GM12891 (cell line): ENCODE results near the gene WBP2NL.
A peak's percentile ranks its signal among the peaks of the same experiment; 100 is the strongest.

ENCODE experiments used
- DNase-seq: peaks from one replicate; pipeline ENCODE4 v3.0.0; 2011; ENCODE audit warnings: low spot score; ENCODE audit not compliant: insufficient read length
- FAIRE-seq: peaks from 2 replicates; lab custom pipeline; 2011; peaks lifted over from hg19 to GRCh38; lab: Jason Lieb, UNC
- PAX5 ChIP-seq: IDR thresholded peaks from 2 replicates; pipeline ENCODE4 v1.6.1; 2011; ENCODE audit warnings: low read length, moderate library complexity, mild to moderate bottlenecking; ENCODE audit not compliant: insufficient read depth, severe bottlenecking
- POLR2A ChIP-seq: IDR thresholded peaks from 2 replicates; pipeline ENCODE4 v1.6.1; 2011; ENCODE audit warnings: low read depth, low read length, control low read depth
- POLR2AphosphoS5 ChIP-seq: IDR thresholded peaks from 2 replicates; pipeline ENCODE4 v1.6.1; 2011; ENCODE audit warnings: low read depth, low read length, control low read depth
- POU2F2 ChIP-seq: IDR thresholded peaks from 2 replicates; pipeline ENCODE4 v1.6.1; 2011; ENCODE audit warnings: low read depth, mild to moderate bottlenecking, control low read depth, low read length, moderate library complexity
- SPI1 ChIP-seq: IDR thresholded peaks from 2 replicates; pipeline ENCODE4 v1.6.1; 2011; ENCODE audit warnings: low read depth, low read length, control low read depth
- TAF1 ChIP-seq: IDR thresholded peaks from 2 replicates; pipeline ENCODE4 v1.6.1; 2011; ENCODE audit warnings: low read depth, low read length, control low read depth

WBP2NL gene

GRCh38 chr22:42000466-42000865 is 1.9 kb downstream of the WBP2NL start:
- DNase-seq, result no peak
- TF ChIP-seq POLR2AphosphoS5 (no peak), TAF1 (no peak), SPI1 (no peak), POLR2A (no peak), POU2F2 (no peak), PAX5 (no peak)
- no peak for FAIRE-seq

- TF ChIP-seq PAX5, result no peak
- no peak for TF ChIP-seq POLR2A
- no peak for TF ChIP-seq POLR2AphosphoS5
- no peak for TF ChIP-seq SPI1
- no peak for TF ChIP-seq TAF1
- TF ChIP-seq POU2F2, result no peak
- FAIRE-seq (no peak), DNase-seq (no peak)
These were observed 2.5 kb downstream of the WBP2NL start for GRCh38 chr22:42001121-42001520.

GRCh38 chr22:42001706-42002105 is 3.1 kb downstream of the WBP2NL start:
- no peak for DNase-seq
- no peak for TF ChIP-seq SPI1
- no peak for TF ChIP-seq TAF1
- TF ChIP-seq POU2F2, result no peak
- TF ChIP-seq POLR2A, result no peak
- no peak for TF ChIP-seq POLR2AphosphoS5
- no peak for TF ChIP-seq PAX5
- FAIRE-seq, result no peak

- TF ChIP-seq TAF1 (no peak), SPI1 (no peak), POLR2AphosphoS5 (no peak), POU2F2 (no peak), POLR2A (no peak), PAX5 (no peak)
- no peak for DNase-seq
- FAIRE-seq, result no peak
These were observed 9.3 kb downstream of the WBP2NL start for GRCh38 chr22:42007922-42008321.

GRCh38 chr22:42010778-42011177 is 12.2 kb downstream of the WBP2NL start:
- no peak for FAIRE-seq
- TF ChIP-seq POLR2A, result no peak
- TF ChIP-seq POLR2AphosphoS5, result no peak
- TF ChIP-seq TAF1, result no peak
- no peak for TF ChIP-seq SPI1
- no peak for TF ChIP-seq POU2F2
- TF ChIP-seq PAX5, result no peak
- no peak for DNase-seq

- TF ChIP-seq TAF1, result no peak
- no peak for TF ChIP-seq SPI1
- TF ChIP-seq POU2F2, result no peak
- TF ChIP-seq POLR2AphosphoS5, result no peak
- no peak for TF ChIP-seq POLR2A
- TF ChIP-seq PAX5, result no peak
- no peak for FAIRE-seq
- DNase-seq, result no peak
These were observed 14.8 kb downstream of the WBP2NL start for GRCh38 chr22:42013385-42013784.

GRCh38 chr22:42016111-42016510 is 17.5 kb downstream of the WBP2NL start:
- TF ChIP-seq SPI1 (no peak), POLR2A (no peak), POLR2AphosphoS5 (no peak), POU2F2 (no peak), PAX5 (no peak), TAF1 (no peak)
- no peak for DNase-seq
- no peak for FAIRE-seq

- TF ChIP-seq POLR2A (no peak), PAX5 (no peak), POLR2AphosphoS5 (no peak), TAF1 (no peak), SPI1 (no peak), POU2F2 (no peak)
- FAIRE-seq, result no peak
- no peak for DNase-seq
These were observed 19.6 kb downstream of the WBP2NL start for GRCh38 chr22:42018224-42018623.

GRCh38 chr22:42021571-42021970 is 23.0 kb downstream of the WBP2NL start:
- FAIRE-seq (no peak), DNase-seq (no peak)
- TF ChIP-seq TAF1 (no peak), PAX5 (no peak), POU2F2 (no peak), SPI1 (no peak), POLR2A (no peak), POLR2AphosphoS5 (no peak)

GRCh38 chr22:42022162-42022847 is 23.7 kb downstream of the WBP2NL start:
- TF ChIP-seq SPI1 (peak; percentile 95), PAX5 (no peak)
- DNase-seq (peak; percentile 26), FAIRE-seq (peak; percentile 79)
